Endometrial microvascular endothelial cells (primary cell): ENCODE measurements around the gene LRWD1. TPM values are rescaled to one million over a fixed set of nuclear protein-coding genes. Genes with fewer than 3 reads are reported as not detected.
"Not testable (repeated sequence)": the region's sequence is repeated elsewhere in the genome, so short reads cannot be mapped to it uniquely, and the experiment has no call there.

Source experiments
- in situ Hi-C: cut with HindIII; loops from 2 replicates; pipeline ENCODE4 v1.10.0; 2017; ENCODE audit warnings: low sequenced_read_pairs, low pct_unique_long_range_greater_than_20kb; ENCODE audit errors: inconsistent ontology term
- total RNA-seq: library from RNA; depleted of rRNA; stranded (reverse); fragments of >200 nt; gene quantifications from one replicate; pipeline ENCODE4 v1.2.3, GENCODE V29; 2015; ENCODE audit errors: inconsistent ontology term

Gene LRWD1
- total RNA-seq, 1 donor from 2014 or later = 11.9 TPM

- in situ Hi-C loops = not testable (repeated sequence)
These were observed 17.2 kb downstream of the LRWD1 start for GRCh38 chr7:102481962-102482361.

GRCh38 chr7:102484317-102484716, 19.5 kb downstream of the LRWD1 start:
- in situ Hi-C loops = not testable (repeated sequence)

DNA sequence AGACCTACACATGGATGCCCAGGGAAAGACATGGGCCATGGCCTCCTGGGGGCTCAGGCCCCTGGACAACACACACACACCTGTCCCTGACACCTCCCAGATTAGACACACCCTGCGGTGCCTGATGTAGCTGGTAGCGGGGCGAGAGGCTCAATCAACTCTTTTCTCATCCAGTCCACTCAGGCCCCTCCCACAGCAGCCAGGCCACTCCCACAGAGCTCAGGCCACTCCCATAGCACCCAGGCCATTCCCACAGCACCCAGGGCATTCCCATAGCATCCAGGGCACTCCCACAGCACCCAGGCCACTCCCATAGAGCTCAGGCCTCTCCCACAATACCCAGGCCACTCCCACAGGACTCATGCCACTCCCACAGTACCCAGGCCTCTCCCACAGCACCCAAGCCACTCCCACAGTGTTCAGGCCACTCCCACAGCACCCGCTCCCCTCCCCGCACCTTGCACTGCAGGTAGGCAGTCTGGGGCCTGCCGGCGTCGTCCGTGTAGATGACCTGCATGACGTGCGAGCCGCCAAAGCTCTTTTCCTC, 25.8 kb downstream of the LRWD1 start:
- in situ Hi-C loops = not testable (repeated sequence)

DNA sequence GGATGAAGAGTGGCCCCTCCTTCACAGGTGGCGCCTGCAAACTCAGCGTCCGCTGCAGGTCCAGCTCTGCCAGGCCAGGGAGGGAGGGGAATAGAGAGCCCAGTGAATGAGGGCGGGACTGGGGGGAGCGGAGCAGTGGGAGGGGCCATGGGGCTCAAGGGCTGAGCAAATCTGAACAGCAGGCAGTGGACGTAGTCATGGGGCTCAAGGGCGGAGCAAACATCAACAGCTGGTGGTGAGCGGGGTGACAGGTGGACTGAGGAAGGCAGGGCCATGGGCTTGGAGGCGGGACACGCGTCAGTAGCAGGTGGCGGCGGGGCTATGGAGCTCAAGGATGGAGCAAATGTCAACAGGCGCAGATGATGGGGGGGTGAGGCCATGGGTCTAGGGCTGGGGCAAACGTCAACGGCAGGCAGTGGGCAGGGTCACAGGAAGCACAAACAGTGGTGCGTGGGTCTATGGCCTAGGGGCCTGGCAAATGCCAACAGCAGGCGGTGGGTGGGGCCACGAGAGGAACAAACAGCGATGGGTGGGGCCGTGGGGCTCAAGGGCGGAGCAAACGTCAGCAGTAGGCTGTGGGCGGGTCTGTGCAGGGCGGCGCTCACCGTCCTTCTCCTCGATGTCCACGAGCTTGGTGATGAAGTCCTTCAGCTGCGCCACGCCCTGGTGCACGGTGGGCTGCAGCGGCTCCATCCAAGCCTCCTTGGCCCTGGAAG, 28.6 kb downstream of the LRWD1 start:
- in situ Hi-C loops = not testable (repeated sequence)

- in situ Hi-C loops = not testable (repeated sequence)
These were observed 29.2 kb downstream of the LRWD1 start for GRCh38 chr7:102494026-102494425.

- in situ Hi-C loops = not testable (repeated sequence)
These were observed 29.8 kb downstream of the LRWD1 start for GRCh38 chr7:102494473-102495149.

DNA sequence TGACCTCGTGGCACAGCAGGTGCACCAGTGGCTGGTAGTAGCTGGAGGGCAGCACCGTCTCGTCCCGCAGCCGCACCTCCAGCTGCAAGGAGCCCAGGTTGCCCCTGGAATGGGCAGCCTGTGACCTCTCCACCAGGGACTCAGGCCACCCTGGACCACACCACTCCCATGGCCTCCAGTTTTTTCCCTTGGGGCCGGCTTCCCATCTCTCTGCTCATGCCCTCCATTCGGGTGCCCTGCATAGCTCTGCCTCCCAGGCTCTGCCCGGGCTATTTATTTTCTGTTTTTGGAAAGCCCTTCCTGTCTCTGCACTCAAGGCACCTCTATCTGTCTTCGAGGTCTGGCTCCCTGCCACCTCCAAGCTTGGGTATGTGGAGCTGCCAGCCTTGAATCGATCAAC, 32.1 kb downstream of the LRWD1 start:
- in situ Hi-C loops = not testable (repeated sequence)

DNA sequence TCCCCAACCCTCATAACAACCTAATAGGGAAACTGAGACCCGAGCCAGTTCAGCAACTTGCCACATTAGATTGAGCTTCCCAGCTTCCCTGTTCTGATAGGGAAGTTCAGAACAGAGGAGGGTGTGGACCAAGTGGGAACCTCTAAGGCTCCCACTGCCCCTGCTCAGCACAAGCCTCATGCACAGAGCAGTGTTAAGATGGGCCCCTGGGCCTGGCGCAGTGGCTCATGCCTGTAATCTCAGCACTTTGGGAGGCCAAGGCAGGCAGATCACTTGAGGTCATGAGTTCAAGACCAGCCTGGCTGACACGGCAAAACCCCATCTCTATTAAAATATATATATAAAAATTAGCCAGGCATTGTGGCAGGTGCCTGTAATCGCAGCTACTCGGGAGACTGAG, 32.5 kb downstream of the LRWD1 start:
- in situ Hi-C loops = not testable (repeated sequence)

- in situ Hi-C loops = not testable (repeated sequence)
These were observed 33.5 kb downstream of the LRWD1 start for GRCh38 chr7:102498321-102498720.

DNA sequence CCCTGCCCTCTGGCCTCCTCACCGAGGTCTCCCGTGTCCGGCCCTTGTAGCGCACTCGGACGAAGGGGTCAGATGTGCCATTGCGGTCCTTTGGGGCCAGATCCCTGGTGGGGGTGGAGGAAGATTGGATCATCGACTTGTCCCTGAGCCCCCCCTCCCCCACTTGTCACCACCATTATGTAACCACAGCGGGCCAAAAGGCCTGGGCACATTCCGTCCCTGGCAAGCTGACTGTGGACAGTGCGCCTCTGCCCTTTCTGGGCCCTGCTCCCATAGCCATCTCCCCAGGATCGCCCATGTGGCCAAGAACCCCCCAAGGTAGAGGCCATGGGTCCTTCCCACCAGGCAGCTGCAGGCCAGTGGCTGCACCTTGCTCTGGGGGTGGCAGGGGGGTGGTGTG, 38.4 kb downstream of the LRWD1 start:
- in situ Hi-C loops = not testable (repeated sequence)

DNA sequence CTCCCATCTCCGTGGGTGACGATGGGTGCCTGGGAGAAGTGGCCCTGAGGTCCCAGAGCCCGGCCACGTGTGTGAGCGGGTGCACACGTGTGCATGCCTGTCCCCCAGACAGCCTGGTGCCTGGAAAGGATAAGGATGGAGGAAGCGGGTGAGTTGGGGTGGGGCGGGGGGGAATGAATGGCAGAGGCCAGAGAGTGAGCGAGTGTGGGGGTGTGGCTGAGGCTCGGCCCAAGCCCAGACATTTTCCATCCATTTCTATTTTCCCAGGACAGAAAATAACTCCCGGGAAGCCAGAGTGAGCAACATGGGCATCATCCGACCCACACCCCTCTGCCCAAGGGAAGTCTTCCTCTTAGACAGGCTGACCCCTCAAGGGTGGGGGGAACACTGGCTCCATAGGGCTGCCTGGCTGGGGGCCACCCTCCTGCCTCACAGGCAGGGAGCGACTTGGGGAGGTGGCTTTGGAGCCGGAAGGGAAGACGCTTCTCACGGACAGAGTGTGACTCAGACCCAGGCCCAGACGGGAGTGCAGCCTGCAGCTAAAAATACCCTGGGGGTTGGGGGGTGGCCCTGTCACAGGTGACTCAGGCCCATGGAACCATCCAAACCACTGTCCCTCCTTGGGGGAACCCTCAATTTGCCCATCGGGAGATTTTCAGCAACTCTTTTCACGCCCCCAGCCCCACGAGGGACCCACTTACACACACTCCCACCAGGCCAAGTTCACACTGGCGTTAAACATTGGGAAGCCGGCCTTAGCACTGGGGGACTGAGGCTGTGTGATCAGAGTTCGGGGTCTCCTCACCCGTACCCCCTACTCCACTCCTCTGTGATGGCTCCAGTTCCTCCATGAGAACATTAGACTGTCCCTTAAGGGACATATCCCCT, 40.8 kb downstream of the LRWD1 start:
- in situ Hi-C loops = not testable (repeated sequence)

DNA sequence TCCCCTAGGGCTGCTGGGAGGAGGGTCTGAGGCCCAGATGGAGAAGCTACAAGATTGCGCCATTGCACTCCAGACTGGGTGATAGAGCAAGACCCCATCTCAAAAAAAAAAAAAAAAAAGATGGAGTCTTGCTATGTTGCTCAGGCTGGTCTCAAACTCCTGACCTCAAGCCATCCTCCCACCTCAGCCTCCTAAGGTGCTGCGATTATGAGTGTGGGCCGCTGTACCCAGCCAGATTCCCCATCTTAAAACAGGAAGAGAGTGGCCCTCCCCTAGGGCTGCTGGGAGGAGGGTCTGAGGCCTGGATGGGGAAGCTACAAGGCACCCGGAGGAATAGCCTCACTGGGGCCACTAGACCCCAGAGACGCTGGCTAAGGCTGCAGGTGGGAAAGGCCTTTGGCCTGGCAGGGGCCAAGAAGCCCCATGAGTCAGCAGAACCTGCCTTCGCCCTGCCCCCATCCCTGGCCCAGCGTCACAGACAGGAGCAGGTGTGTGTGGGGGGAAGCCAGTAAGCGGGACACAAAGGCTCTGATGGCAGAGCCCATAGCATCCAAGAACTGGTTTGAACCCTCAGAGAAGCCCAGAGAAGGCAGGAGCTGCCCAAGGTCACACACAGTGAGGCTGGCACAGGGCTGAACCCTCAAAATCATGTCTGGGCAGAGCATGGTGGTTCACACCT, 42.8 kb downstream of the LRWD1 start:
- in situ Hi-C loops = not testable (repeated sequence)

GRCh38 chr7:102510575-102510974, 45.8 kb downstream of the LRWD1 start:
- in situ Hi-C loops = not testable (repeated sequence)

- in situ Hi-C loops = not testable (repeated sequence)
These were observed 47.2 kb downstream of the LRWD1 start for GRCh38 chr7:102511860-102512522.

- in situ Hi-C loops = not testable (repeated sequence)
These were observed 47.9 kb downstream of the LRWD1 start for GRCh38 chr7:102512642-102513221.

DNA sequence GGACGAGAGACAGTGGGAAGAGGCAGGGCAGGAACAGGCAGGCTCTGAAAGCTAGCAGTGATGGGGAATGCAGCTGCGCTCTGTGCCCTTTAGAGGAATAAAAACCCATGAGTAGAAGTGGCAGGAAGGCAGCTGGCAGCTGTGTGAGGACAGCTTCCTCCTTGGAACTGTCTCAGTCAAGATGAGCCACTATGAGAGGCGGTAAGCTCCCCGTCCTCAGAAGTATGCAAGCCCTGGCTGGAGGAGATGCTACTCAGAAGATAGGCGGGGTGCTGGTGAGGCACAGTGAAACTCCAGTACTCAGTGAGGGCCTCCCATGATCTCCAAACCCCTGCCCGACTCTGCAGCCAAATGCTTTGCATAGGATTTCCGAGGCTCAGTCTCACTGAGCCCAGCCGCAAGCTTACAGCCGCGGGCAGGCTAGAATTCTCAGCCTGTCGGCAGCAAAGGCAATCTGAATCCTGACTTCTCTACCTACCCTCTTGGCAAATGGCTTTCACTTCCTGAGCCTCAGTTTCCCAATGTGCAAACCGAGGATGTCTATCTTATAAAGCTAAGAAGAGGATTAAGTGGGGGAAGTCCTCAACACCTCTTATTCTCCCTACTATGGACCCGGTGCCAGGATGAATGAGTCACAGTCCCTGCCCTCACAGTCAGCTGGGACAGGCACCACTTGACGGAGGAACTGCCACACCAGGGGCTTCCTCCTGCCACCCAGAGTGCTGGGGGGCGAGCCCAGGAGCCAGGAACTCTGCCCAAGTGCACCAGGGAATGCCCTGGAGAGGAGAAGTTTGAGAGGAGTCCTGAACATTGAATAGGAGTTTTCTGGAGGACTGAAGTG, 50.3 kb downstream of the LRWD1 start:
- in situ Hi-C loops = not testable (repeated sequence)

GRCh38 chr7:102515889-102516288, 51.1 kb downstream of the LRWD1 start:
- in situ Hi-C loops = not testable (repeated sequence)
